ENCODE measurements around the gene RPN2. TPM values are rescaled to one million over a fixed set of nuclear protein-coding genes. Genes with fewer than 3 reads are reported as not detected.

RPN2 gene
- total RNA-seq, 1 donor from 2014 or later = 185 TPM

DNA sequence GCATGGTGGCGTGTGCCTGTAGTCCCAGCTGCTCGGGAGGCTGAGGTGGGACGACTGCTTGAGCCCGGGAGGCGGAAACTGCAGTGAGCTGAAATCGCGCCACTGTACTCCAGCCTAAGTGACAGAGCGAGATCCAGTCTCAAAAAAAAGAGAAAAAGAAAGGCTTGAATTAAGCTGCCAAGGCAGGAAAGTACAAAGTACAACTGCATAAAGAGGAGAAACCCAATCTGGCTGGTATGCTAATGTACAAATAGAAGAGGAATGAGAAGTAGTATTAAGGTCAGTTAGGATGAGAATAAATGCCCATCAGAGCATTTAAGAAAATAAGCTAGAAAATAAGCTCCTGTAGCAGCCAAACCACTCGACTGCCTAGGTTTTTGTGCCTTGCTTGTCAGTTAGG lies 23.1 kb upstream of the RPN2 start:
- Mint-ChIP-seq H3K36me3 (ENCODE audit: low read depth) (peaks cover 10% of the 10 kb centered on the region), H3K27me3 (ENCODE audit: low read depth) (no peaks in the 10 kb centered on the region), H3K4me1 (ENCODE audit: low read depth) (no peaks in the 10 kb centered on the region), H3K27ac (ENCODE audit: unreplicated experiment) (no peak overlapping the region), H3K4me3 (ENCODE audit: unreplicated experiment) (no peak overlapping the region), H3K9me3 (ENCODE audit: low read depth) (no peaks in the 10 kb centered on the region)
- TF ChIP-seq, protein P1, sequence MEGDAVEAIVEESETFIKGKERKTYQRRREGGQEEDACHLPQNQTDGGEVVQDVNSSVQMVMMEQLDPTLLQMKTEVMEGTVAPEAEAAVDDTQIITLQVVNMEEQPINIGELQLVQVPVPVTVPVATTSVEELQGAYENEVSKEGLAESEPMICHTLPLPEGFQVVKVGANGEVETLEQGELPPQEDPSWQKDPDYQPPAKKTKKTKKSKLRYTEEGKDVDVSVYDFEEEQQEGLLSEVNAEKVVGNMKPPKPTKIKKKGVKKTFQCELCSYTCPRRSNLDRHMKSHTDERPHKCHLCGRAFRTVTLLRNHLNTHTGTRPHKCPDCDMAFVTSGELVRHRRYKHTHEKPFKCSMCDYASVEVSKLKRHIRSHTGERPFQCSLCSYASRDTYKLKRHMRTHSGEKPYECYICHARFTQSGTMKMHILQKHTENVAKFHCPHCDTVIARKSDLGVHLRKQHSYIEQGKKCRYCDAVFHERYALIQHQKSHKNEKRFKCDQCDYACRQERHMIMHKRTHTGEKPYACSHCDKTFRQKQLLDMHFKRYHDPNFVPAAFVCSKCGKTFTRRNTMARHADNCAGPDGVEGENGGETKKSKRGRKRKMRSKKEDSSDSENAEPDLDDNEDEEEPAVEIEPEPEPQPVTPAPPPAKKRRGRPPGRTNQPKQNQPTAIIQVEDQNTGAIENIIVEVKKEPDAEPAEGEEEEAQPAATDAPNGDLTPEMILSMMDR (IDR thresholded peaks at IDR 0.05) = no peak
- DNase-seq (ENCODE audit: low spot score) = no peak

DNA sequence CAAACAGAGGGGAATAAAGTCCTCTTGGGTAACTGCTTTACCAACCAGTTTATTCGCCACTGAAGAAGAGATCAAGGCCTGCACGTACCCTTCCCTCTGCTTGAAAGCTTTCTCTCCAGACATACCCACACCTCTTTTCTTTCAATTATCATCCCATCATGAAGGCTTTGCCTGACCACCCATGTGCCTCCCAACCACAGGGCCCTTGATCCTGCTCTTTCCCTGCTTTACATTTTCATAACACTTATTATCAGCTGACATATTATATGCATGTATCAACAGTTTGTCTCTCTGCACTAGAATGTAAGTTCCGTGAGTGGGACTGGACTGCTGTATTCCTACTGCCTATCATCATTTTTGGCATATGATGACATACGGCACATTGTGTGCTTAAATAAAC lies 20.9 kb upstream of the RPN2 start:
- TF ChIP-seq, protein P1 (IDR thresholded peaks at IDR 0.05) = no peak
- DNase-seq (ENCODE audit: low spot score) = no peak
- H3K4me3 Mint-ChIP-seq (ENCODE audit: unreplicated experiment) = no peak overlapping the region
- H3K27ac Mint-ChIP-seq (ENCODE audit: unreplicated experiment) = no peak overlapping the region
- no peaks in the 10 kb centered on the region for H3K9me3 Mint-ChIP-seq (ENCODE audit: low read depth)
- H3K4me1 Mint-ChIP-seq (ENCODE audit: low read depth) = no peaks in the 10 kb centered on the region
- H3K36me3 Mint-ChIP-seq (ENCODE audit: low read depth) = peaks cover 6% of the 10 kb centered on the region
- H3K27me3 Mint-ChIP-seq (ENCODE audit: low read depth) = peaks cover 3% of the 10 kb centered on the region

DNA sequence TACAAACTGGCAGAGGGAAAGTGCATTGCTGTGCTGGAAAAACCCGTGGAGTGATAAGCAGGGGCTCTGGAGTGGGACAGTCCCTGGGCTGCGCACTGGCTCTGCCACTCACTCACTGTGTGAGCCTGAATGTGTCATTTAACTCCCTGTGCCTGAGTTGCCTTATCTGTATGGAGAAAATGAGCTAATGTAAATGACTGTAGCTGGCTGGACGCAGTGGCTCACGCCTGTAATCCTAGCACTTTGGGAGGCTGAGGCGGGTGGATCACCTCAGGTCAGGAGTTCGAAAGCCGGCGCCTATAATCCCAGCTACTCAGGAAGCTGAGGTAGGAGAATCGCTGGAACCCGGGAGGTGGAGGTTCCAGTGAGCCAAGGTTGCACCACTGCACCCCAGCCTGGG lies 18.4 kb upstream of the RPN2 start:
- Mint-ChIP-seq H3K27ac (ENCODE audit: unreplicated experiment) (no peak overlapping the region), H3K27me3 (ENCODE audit: low read depth) (peaks cover 3% of the 10 kb centered on the region), H3K4me3 (ENCODE audit: unreplicated experiment) (no peak overlapping the region)

GRCh38 chr20:37161830-37162549 lies 17.1 kb upstream of the RPN2 start:
- Mint-ChIP-seq H3K4me1 (ENCODE audit: low read depth) (no peaks in the 10 kb centered on the region), H3K9me3 (ENCODE audit: low read depth) (no peaks in the 10 kb centered on the region), H3K27me3 (ENCODE audit: low read depth) (peaks cover 3% of the 10 kb centered on the region), H3K36me3 (ENCODE audit: low read depth) (peaks cover 1% of the 10 kb centered on the region), H3K4me3 (ENCODE audit: unreplicated experiment) (no peak overlapping the region), H3K27ac (ENCODE audit: unreplicated experiment) (no peak overlapping the region)
- TF ChIP-seq, protein P1 (IDR thresholded peaks at IDR 0.05) = no peak
- DNase-seq (ENCODE audit: low spot score) = no peak

More for the DNA sequence above, 18.4 kb upstream of the RPN2 start:
- Mint-ChIP-seq H3K4me1 (ENCODE audit: low read depth) (no peaks in the 10 kb centered on the region), H3K9me3 (ENCODE audit: low read depth) (no peaks in the 10 kb centered on the region), H3K36me3 (ENCODE audit: low read depth) (peaks cover 1% of the 10 kb centered on the region)
- TF ChIP-seq, protein P1 (IDR thresholded peaks at IDR 0.05) = no peak
- no peak for DNase-seq (ENCODE audit: low spot score)

GRCh38 chr20:37162646-37163045 lies 16.5 kb upstream of the RPN2 start:
- Mint-ChIP-seq H3K27me3 (ENCODE audit: low read depth) (peaks cover 3% of the 10 kb centered on the region), H3K9me3 (ENCODE audit: low read depth) (no peaks in the 10 kb centered on the region), H3K36me3 (ENCODE audit: low read depth) (peaks cover 1% of the 10 kb centered on the region), H3K4me1 (ENCODE audit: low read depth) (no peaks in the 10 kb centered on the region), H3K4me3 (ENCODE audit: unreplicated experiment) (no peak overlapping the region), H3K27ac (ENCODE audit: unreplicated experiment) (no peak overlapping the region)
- TF ChIP-seq, protein P1 (IDR thresholded peaks at IDR 0.05) = no peak
- no peak for DNase-seq (ENCODE audit: low spot score)
